HepG2 (cell line): Measurements from ENCODE around the gene NOTUM. TPM values are rescaled to one million over a fixed set of nuclear protein-coding genes. Genes with fewer than 3 reads are reported as not detected.
A peak's percentile ranks its signal among the peaks of the same experiment; 100 is the strongest.

Experiments
- ATAC-seq: fragments of 200-7000 bp; cut with Tn5 transposase; 3 replicates; pipeline ENCODE4 v1.9.1; 2020; ENCODE audit warnings: mild to moderate bottlenecking, moderate library complexity
- BruUV-seq: library from RNA; stranded (reverse); fragments of 400-500 nt; replicated peaks from 2 replicates; lab custom pipeline; 2021; lab: Mats Ljungman, UMichigan
- CTCF ChIA-PET: fragments of 300-600 bp; formaldehyde crosslinking; extraction: SDS; loops from one replicate; lab custom pipeline; 2021; ENCODE audit warnings: low total read pairs, inconsistent platforms, low intra/inter-chr PET ratio; lab: Yijun Ruan, JAX
- POLR2A ChIA-PET: fragments of 350-600 bp; sonication (Branson Sonifier 250); formaldehyde crosslinking; loops from one replicate; lab custom pipeline; 2020; ENCODE audit warnings: antibody characterized with exemption, inconsistent platforms; lab: Yijun Ruan, JAX
- DNase-seq: peaks from one replicate; pipeline ENCODE4 v3.0.0-alpha.2; 2015; ENCODE audit warnings: low spot score
- FAIRE-seq: peaks from 3 replicates; lab custom pipeline; 2011; peaks lifted over from hg19 to GRCh38; lab: Jason Lieb, UNC
- H2AFZ ChIP-seq: one replicate; pipeline ENCODE4 v1.6.1; 2011; ENCODE audit warnings: low read length, inconsistent platforms
- H3K27ac ChIP-seq: fragments of 300-600 bp; 3 replicates; pipeline ENCODE4 v1.8.0; 2011; ENCODE audit warnings: mixed run types, mild to moderate bottlenecking, mixed read lengths, low read length, inconsistent platforms; ENCODE audit not compliant: insufficient read depth; ENCODE audit errors: extremely low read length
- H3K27me3 ChIP-seq, 2 experiments: fragments of 200-600 bp in 1 of 2; 2 replicates in 1 of 2; 3 replicates in 1 of 2; pipeline versions ENCODE4 v1.6.0 to v1.8.0; 2011; ENCODE audit warnings: low read length in 2 of 2, mild to moderate bottlenecking in 2 of 2, moderate library complexity in 2 of 2, inconsistent platforms in 1 of 2; ENCODE audit not compliant: insufficient read depth in 2 of 2, control insufficient read depth in 1 of 2
- H3K36me3 ChIP-seq, 2 experiments: fragments of 200-600 bp in 1 of 2; replicated peaks in 1 of 2; 2 replicates in 1 of 2; 3 replicates in 1 of 2; pipeline versions ENCODE4 v1.5.1 to v1.8.0; 2011; ENCODE audit warnings: low read length in 2 of 2, inconsistent platforms in 1 of 2; ENCODE audit not compliant: insufficient read depth in 2 of 2, control insufficient read depth in 1 of 2
- H3K4me1 ChIP-seq: 2 replicates; pipeline ENCODE4 v1.5.1; 2012; ENCODE audit warnings: low read length, inconsistent platforms; ENCODE audit not compliant: insufficient read depth
- H3K4me2 ChIP-seq: 2 replicates; pipeline ENCODE4 v1.6.0; 2011; ENCODE audit warnings: low read depth, low read length, inconsistent platforms
- H3K4me3 ChIP-seq, 3 experiments: fragments of 200-600 bp in 1 of 3; sonication (generic), shearing (Covaris generic) in 1 of 3; replicated peaks in 1 of 3; 2 replicates each; pipeline ENCODE4 v1.5.1; 2011 to 2016; ENCODE audit warnings: low read length in 3 of 3, inconsistent platforms in 2 of 3, low read depth in 2 of 3, mild to moderate bottlenecking in 2 of 3, control low read depth in 1 of 3, mixed read lengths in 1 of 3; ENCODE audit not compliant: insufficient read depth in 1 of 3
- H3K79me2 ChIP-seq: one replicate; pipeline ENCODE4 v1.6.1; 2011; ENCODE audit warnings: low read length, inconsistent platforms; ENCODE audit not compliant: insufficient read depth
- H3K9ac ChIP-seq: 2 replicates; pipeline ENCODE4 v1.6.0; 2011; ENCODE audit warnings: mild to moderate bottlenecking, low read depth, low read length, inconsistent platforms; ENCODE audit not compliant: insufficient read depth
- H3K9me3 ChIP-seq: 2 replicates; pipeline ENCODE4 v1.5.1; 2012; ENCODE audit warnings: mild to moderate bottlenecking, low read length
- H4K20me1 ChIP-seq: 2 replicates; pipeline ENCODE4 v1.6.0; 2011; ENCODE audit warnings: inconsistent platforms, mild to moderate bottlenecking, low read length, moderate library complexity; ENCODE audit not compliant: insufficient read depth
- ATF2 ChIP-seq: sonication (generic); formaldehyde crosslinking; IDR thresholded peaks from 2 replicates; pipeline ENCODE4 v1.4.0; 2020; ENCODE audit warnings: missing genetic modification reagents
- CBX5 ChIP-seq: sonication (generic); formaldehyde crosslinking; IDR thresholded peaks from 2 replicates; pipeline ENCODE4 v1.4.0; 2020; ENCODE audit warnings: missing genetic modification reagents, borderline replicate concordance
- HHEX ChIP-seq: IDR thresholded peaks from 2 replicates; pipeline ENCODE4 v1.6.1; 2016; ENCODE audit warnings: control low read depth
- IKZF4 ChIP-seq: sonication (generic); formaldehyde crosslinking; IDR thresholded peaks from 2 replicates; pipeline ENCODE4 v1.5.1; 2020; ENCODE audit warnings: borderline replicate concordance, mild to moderate bottlenecking, low read depth, missing genetic modification reagents; ENCODE audit errors: not compliant biosample characterization
- MIXL1 ChIP-seq: IDR thresholded peaks from 2 replicates; pipeline ENCODE4 v1.6.1; 2016
- NCOA2 ChIP-seq: sonication (generic); formaldehyde crosslinking; IDR thresholded peaks from 2 replicates; pipeline ENCODE4 v1.8.0; 2022; ENCODE audit warnings: inconsistent platforms
- PHF8 ChIP-seq: sonication (generic); formaldehyde crosslinking; IDR thresholded peaks from 2 replicates; pipeline ENCODE4 v1.5.0; 2020; ENCODE audit warnings: missing genetic modification reagents
- REPIN1 ChIP-seq: sonication (generic); formaldehyde crosslinking; IDR thresholded peaks from 2 replicates; pipeline ENCODE4 v1.8.0; 2022; ENCODE audit warnings: missing genetic modification reagents, low read depth, mild to moderate bottlenecking, borderline replicate concordance
- RORA ChIP-seq: sonication (generic); formaldehyde crosslinking; IDR thresholded peaks from 2 replicates; pipeline ENCODE4 v1.5.0; 2020; ENCODE audit warnings: mild to moderate bottlenecking, missing genetic modification reagents, moderate library complexity
- TERF1 ChIP-seq: sonication (generic); formaldehyde crosslinking; IDR thresholded peaks from 2 replicates; pipeline ENCODE4 v1.8.0; 2022; ENCODE audit warnings: mild to moderate bottlenecking, missing genetic modification reagents, moderate library complexity
- U2AF1 ChIP-seq: fragments of 200-400 bp; formaldehyde crosslinking; optimal IDR thresholded peaks from 2 replicates; pipeline ENCODE3; 2017; ENCODE audit warnings: mild to moderate bottlenecking, low read depth, low read length
- ZNF138 ChIP-seq: sonication (generic); formaldehyde crosslinking; IDR thresholded peaks from 2 replicates; pipeline ENCODE4 v1.5.0; 2020; ENCODE audit warnings: mild to moderate bottlenecking, low read depth, missing genetic modification reagents
- ZNF263 ChIP-seq: sonication (generic); formaldehyde crosslinking; IDR thresholded peaks from 2 replicates; pipeline ENCODE4 v1.4.0; 2020; ENCODE audit warnings: missing genetic modification reagents
- ZNF570 ChIP-seq: sonication (generic); formaldehyde crosslinking; IDR thresholded peaks from 2 replicates; pipeline ENCODE4 v1.4.0; 2020; ENCODE audit warnings: mild to moderate bottlenecking, missing genetic modification reagents, borderline replicate concordance
- ZNF597 ChIP-seq: sonication (generic); formaldehyde crosslinking; IDR thresholded peaks from 2 replicates; pipeline ENCODE4 v1.5.0; 2020; ENCODE audit warnings: missing genetic modification reagents
- ZNF761 ChIP-seq: sonication (generic); formaldehyde crosslinking; conservative IDR thresholded peaks from 2 replicates; pipeline ENCODE4 v1.4.0; 2020; ENCODE audit warnings: mild to moderate bottlenecking, missing genetic modification reagents
- ZNF781 ChIP-seq: sonication (generic); formaldehyde crosslinking; IDR thresholded peaks from 2 replicates; pipeline ENCODE4 v1.5.1; 2020; ENCODE audit warnings: borderline replicate concordance, mild to moderate bottlenecking, missing genetic modification reagents; ENCODE audit errors: not compliant biosample characterization
- ZSCAN25 ChIP-seq: sonication (generic); formaldehyde crosslinking; IDR thresholded peaks from 2 replicates; pipeline ENCODE4 v1.8.0; 2022; ENCODE audit warnings: mild to moderate bottlenecking, missing genetic modification reagents
- ZSCAN30 ChIP-seq: sonication (generic); formaldehyde crosslinking; IDR thresholded peaks from 2 replicates; pipeline ENCODE4 v1.5.0; 2020; ENCODE audit warnings: mild to moderate bottlenecking, missing genetic modification reagents
- WGBS: methylation state at CpG from one replicate; pipeline ENCODE4 v1.1.6; 2017; ENCODE audit warnings: low lambda C conversion rate; 5-methylcytosine and 5-hydroxymethylcytosine counted together
- in situ Hi-C: cut with HindIII; loops from 2 replicates; pipeline ENCODE4 v1.10.0; 2017; ENCODE audit warnings: low pct_unique_long_range_greater_than_20kb; ENCODE audit not compliant: extremely low pct_ligation_motif_present
- intact Hi-C: fragments of 100-400 bp; cut with micrococcal nuclease; formaldehyde crosslinking; loops from one replicate; pipeline ENCODE4 v1.10.0; 2022; ENCODE audit not compliant: unreplicated experiment
- polyA plus RNA-seq, 8 experiments: library from polyadenylated mRNA; depleted of rRNA in 3 of 8; stranded (reverse) in 7 of 8; unstranded in 1 of 8; fragments of >200 nt; fragmentation: Illumina TruSeq in 4 of 8; extraction: Trizol in 4 of 8; gene quantifications; 2 replicates each; pipeline versions ENCODE4 v1.2.1 to v1.2.3, GENCODE V29; 2011 to 2016; ENCODE audit warnings: low read depth in 4 of 8, missing spikeins in 1 of 8, mixed read lengths in 1 of 8; ENCODE audit not compliant: insufficient read depth in 1 of 8
- total RNA-seq, 5 experiments: library from RNA; depleted of rRNA; stranded (reverse); fragments of >200 nt; fragmentation: Illumina TruSeq; extraction: Trizol; gene quantifications; 2 replicates each; pipeline ENCODE4 v1.2.3, GENCODE V29; 2016; ENCODE audit warnings: low read depth in 1 of 5
- TF ChIP-seq, protein P1 (sequence below): sonication (generic); formaldehyde crosslinking; IDR thresholded peaks from 2 replicates; pipeline ENCODE4 v1.5.0; 2020; ENCODE audit warnings: missing genetic modification reagents
- TF ChIP-seq, protein P2 (sequence below): IDR thresholded peaks from 2 replicates; pipeline ENCODE4 v1.6.1; 2012; ENCODE audit warnings: low read depth, low read length, improper control_type of control experiment

Gene NOTUM
- total and polyA plus RNA-seq, 2 of the 13 experiments (the other 11 are each of a cell fraction or from before 2014, with no cell fraction given) = 150 to 160 TPM

- no peaks in the 10 kb centered on the region for H4K20me1 ChIP-seq
- peak overlapping the region; percentile 75 for H3K27ac ChIP-seq
- FAIRE-seq (no peak), DNase-seq (no peak), ATAC-seq (no peak)
- H3K9me3 ChIP-seq = peaks cover 6% of the 10 kb centered on the region
- CTCF ChIA-PET = no interaction called here
- POLR2A ChIA-PET = interaction anchor here (0.8 to 4.6 kb wide), 18 partner anchors 9 to 149 kb away, joined by 3 to 356 read pairs (median 9); partner anchors contain the start of genes ALYREF, ANAPC11, ASPSCR1 and CENPX
- H3K4me2 ChIP-seq = peak overlapping the region; percentile 89
- H3K4me1 ChIP-seq = peaks cover 64% of the 10 kb centered on the region
- in situ Hi-C loops (no loop called here), intact Hi-C loops (no loop called here)
- WGBS = 80% methylated on average over 7 of the region's 7 CpGs
- H3K4me3 ChIP-seq = peak overlapping the region in 1 of 3 experiments; percentile 74; a peak in 2 of 6 replicates
- peaks cover 6% of the 10 kb centered on the region for H3K79me2 ChIP-seq
- no peak overlapping the region for H2AFZ ChIP-seq
- no peaks in the 10 kb centered on the region for H3K36me3 ChIP-seq
- no TSS peak for BruUV-seq
- peak overlapping the region; percentile 64 for H3K9ac ChIP-seq
- H3K27me3 ChIP-seq = no peaks in the 10 kb centered on the region
- TF ChIP-seq, protein P1, sequence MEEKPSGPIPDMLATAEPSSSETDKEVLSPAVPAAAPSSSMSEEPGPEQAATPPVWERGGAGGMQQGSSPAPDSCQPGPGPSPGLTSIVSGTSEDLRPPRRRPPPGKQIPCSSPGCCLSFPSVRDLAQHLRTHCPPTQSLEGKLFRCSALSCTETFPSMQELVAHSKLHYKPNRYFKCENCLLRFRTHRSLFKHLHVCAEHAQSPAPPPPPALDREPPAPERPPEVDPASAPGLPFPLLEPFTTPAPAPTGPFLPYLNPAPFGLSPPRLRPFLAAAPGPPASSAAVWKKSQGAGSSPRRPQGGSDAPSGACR (CRISPR knock-in tag) = 0 out of 2 replicates have a peak, but pooled peaks have one; percentile 66
- no peak for TF ChIP-seq ZSCAN30 (CRISPR knock-in tag)
- TF ChIP-seq ZNF263 (CRISPR knock-in tag) = no peak
- TF ChIP-seq IKZF4 (CRISPR knock-in tag) = no peak
- no peak for TF ChIP-seq ZNF761
- TF ChIP-seq MIXL1 (CRISPR knock-in tag) = no peak
- no peak for TF ChIP-seq RORA (CRISPR knock-in tag)
- no peak for TF ChIP-seq ZNF138 (CRISPR knock-in tag)
- no peak for TF ChIP-seq ATF2
- no peak for TF ChIP-seq ZSCAN25
- TF ChIP-seq, protein P2, sequence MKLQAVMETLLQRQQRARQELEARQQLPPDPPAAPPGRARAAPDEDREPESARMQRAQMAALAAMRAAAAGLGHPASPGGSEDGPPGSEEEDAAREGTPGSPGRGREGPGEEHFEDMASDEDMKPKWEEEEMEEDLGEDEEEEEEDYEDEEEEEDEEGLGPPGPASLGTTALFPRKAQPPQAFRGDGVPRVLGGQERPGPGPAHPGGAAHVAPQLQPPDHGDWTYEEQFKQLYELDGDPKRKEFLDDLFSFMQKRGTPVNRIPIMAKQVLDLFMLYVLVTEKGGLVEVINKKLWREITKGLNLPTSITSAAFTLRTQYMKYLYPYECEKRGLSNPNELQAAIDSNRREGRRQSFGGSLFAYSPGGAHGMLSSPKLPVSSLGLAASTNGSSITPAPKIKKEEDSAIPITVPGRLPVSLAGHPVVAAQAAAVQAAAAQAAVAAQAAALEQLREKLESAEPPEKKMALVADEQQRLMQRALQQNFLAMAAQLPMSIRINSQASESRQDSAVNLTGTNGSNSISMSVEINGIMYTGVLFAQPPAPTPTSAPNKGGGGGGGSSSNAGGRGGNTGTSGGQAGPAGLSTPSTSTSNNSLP = no peak
- TF ChIP-seq PHF8 (CRISPR knock-in tag) = no peak
- TF ChIP-seq REPIN1 = no peak
- TF ChIP-seq ZNF570 (CRISPR knock-in tag) = no peak
- no peak for TF ChIP-seq HHEX (CRISPR knock-in tag)
- no peak for TF ChIP-seq TERF1 (CRISPR knock-in tag)
- TF ChIP-seq NCOA2 (CRISPR knock-in tag) = no peak
- no peak for TF ChIP-seq ZNF781 (CRISPR knock-in tag)
- no peak for TF ChIP-seq U2AF1
- no peak for TF ChIP-seq CBX5 (CRISPR knock-in tag)
- TF ChIP-seq ZNF597 (CRISPR knock-in tag) = no peak
Observed at GRCh38 chr17:81968396-81968745, 7.4 kb upstream of the NOTUM start.
